ENCODE measurements around the gene HTR3D.
A peak's percentile ranks its signal among the peaks of the same experiment; 100 is the strongest.

The HTR3D gene

DNA sequence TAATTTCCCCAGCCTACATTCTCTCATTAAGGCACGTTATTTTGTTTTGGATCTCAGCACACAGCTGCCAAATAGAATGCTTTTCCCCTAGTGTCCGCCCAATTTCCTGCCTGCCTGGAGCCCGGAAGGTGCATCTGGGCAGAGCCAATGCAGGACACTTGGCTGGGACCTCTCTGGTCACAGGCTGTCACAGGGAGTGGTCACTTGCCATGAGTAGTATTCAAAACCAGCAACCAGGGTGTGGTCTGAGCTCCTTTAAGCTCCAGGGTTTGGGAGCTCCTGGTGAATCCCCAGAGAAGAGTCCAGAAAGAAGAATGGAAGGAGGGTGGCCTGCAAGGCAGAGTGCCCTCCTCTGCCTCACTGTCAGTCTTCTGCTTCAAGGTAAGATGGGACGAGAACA lies 21.2 kb downstream of the HTR3D start, which contains the start of gene HTR3C (continued):
- TF ChIP-seq, protein P1, sequence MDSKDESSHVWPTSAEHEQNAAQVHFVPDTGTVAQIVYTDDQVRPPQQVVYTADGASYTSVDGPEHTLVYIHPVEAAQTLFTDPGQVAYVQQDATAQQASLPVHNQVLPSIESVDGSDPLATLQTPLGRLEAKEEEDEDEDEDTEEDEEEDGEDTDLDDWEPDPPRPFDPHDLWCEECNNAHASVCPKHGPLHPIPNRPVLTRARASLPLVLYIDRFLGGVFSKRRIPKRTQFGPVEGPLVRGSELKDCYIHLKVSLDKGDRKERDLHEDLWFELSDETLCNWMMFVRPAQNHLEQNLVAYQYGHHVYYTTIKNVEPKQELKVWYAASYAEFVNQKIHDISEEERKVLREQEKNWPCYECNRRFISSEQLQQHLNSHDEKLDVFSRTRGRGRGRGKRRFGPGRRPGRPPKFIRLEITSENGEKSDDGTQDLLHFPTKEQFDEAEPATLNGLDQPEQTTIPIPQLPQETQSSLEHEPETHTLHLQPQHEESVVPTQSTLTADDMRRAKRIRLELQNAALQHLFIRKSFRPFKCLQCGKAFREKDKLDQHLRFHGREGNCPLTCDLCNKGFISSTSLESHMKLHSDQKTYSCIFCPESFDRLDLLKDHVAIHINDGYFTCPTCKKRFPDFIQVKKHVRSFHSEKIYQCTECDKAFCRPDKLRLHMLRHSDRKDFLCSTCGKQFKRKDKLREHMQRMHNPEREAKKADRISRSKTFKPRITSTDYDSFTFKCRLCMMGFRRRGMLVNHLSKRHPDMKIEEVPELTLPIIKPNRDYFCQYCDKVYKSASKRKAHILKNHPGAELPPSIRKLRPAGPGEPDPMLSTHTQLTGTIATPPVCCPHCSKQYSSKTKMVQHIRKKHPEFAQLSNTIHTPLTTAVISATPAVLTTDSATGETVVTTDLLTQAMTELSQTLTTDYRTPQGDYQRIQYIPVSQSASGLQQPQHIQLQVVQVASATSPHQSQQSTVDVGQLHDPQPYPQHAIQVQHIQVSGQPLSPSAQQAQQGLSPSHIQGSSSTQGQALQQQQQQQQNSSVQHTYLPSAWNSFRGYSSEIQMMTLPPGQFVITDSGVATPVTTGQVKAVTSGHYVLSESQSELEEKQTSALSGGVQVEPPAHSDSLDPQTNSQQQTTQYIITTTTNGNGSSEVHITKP (tag by site-specific recombination; IDR thresholded peaks at IDR 0.05) = no peak
- TF ChIP-seq, protein P2, sequence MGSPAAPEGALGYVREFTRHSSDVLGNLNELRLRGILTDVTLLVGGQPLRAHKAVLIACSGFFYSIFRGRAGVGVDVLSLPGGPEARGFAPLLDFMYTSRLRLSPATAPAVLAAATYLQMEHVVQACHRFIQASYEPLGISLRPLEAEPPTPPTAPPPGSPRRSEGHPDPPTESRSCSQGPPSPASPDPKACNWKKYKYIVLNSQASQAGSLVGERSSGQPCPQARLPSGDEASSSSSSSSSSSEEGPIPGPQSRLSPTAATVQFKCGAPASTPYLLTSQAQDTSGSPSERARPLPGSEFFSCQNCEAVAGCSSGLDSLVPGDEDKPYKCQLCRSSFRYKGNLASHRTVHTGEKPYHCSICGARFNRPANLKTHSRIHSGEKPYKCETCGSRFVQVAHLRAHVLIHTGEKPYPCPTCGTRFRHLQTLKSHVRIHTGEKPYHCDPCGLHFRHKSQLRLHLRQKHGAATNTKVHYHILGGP (tag by site-specific recombination; IDR thresholded peaks at IDR 0.05) = no peak
- no peak for TF ChIP-seq ZNF707 (tag by site-specific recombination; IDR thresholded peaks at IDR 0.05)
- TF ChIP-seq ZNF558 (tag by site-specific recombination; IDR thresholded peaks at IDR 0.05) = no peak

DNA sequence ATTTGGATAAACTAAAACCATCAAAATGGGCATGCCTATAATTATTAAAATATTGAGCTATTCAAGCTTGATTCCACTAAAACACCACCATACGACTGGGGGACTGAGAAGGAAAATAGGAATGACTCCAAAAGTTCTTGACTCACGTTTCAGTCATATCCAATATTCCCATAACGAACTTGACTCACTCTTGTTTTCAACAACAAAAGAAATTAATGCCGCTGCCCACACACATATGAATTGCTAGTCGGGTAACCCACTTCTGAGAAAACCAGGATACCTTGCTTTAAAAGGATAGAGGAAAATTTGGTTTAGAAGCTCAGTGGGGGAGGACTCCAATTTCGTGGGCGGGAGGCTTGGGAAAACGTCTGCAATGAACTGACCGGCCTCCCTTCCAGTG lies 26.5 kb downstream of the HTR3D start:
- no peak overlapping the region for H3K27ac ChIP-seq (ENCODE audit: extremely low read depth, low read depth, low read length)
- ChIA-PET POLR2A (no interaction called here), CTCF (interaction anchor here (0.9 kb wide), 1 partner anchor 192 kb away, joined by 3 read pairs; no protein-coding TSS in a partner anchor)
- no peak for TF ChIP-seq RBAK (tag by site-specific recombination; IDR thresholded peaks at IDR 0.05)
- 0 out of 2 replicates have a peak, but pooled peaks have one; percentile 13 for TF ChIP-seq ZFHX2 (tag by site-specific recombination; conservative IDR thresholded peaks at IDR 0.05)
- TF ChIP-seq, protein P3, sequence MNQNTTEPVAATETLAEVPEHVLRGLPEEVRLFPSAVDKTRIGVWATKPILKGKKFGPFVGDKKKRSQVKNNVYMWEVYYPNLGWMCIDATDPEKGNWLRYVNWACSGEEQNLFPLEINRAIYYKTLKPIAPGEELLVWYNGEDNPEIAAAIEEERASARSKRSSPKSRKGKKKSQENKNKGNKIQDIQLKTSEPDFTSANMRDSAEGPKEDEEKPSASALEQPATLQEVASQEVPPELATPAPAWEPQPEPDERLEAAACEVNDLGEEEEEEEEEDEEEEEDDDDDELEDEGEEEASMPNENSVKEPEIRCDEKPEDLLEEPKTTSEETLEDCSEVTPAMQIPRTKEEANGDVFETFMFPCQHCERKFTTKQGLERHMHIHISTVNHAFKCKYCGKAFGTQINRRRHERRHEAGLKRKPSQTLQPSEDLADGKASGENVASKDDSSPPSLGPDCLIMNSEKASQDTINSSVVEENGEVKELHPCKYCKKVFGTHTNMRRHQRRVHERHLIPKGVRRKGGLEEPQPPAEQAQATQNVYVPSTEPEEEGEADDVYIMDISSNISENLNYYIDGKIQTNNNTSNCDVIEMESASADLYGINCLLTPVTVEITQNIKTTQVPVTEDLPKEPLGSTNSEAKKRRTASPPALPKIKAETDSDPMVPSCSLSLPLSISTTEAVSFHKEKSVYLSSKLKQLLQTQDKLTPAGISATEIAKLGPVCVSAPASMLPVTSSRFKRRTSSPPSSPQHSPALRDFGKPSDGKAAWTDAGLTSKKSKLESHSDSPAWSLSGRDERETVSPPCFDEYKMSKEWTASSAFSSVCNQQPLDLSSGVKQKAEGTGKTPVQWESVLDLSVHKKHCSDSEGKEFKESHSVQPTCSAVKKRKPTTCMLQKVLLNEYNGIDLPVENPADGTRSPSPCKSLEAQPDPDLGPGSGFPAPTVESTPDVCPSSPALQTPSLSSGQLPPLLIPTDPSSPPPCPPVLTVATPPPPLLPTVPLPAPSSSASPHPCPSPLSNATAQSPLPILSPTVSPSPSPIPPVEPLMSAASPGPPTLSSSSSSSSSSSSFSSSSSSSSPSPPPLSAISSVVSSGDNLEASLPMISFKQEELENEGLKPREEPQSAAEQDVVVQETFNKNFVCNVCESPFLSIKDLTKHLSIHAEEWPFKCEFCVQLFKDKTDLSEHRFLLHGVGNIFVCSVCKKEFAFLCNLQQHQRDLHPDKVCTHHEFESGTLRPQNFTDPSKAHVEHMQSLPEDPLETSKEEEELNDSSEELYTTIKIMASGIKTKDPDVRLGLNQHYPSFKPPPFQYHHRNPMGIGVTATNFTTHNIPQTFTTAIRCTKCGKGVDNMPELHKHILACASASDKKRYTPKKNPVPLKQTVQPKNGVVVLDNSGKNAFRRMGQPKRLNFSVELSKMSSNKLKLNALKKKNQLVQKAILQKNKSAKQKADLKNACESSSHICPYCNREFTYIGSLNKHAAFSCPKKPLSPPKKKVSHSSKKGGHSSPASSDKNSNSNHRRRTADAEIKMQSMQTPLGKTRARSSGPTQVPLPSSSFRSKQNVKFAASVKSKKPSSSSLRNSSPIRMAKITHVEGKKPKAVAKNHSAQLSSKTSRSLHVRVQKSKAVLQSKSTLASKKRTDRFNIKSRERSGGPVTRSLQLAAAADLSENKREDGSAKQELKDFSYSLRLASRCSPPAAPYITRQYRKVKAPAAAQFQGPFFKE (tag by site-specific recombination; IDR thresholded peaks at IDR 0.05; ENCODE audit: borderline replicate concordance) = no peak
- TF ChIP-seq ZNF16 (tag by site-specific recombination; IDR thresholded peaks at IDR 0.05; ENCODE audit: low read depth) = no peak
- H3K36me3 ChIP-seq (ENCODE audit: control insufficient read depth in 2 of 2, insufficient read depth in 1 of 2, low read length in 2 of 2) = no peaks in the 10 kb centered on the region
- H3K9me3 ChIP-seq (ENCODE audit: control insufficient read depth, insufficient read depth, low read depth, low read length) = no peaks in the 10 kb centered on the region
- H3K4me3 ChIP-seq (ENCODE audit: low read depth, low read length) = no peak overlapping the region
- H3K4me1 ChIP-seq (ENCODE audit: control insufficient read depth, insufficient read depth, low read length) = no peaks in the 10 kb centered on the region

DNA sequence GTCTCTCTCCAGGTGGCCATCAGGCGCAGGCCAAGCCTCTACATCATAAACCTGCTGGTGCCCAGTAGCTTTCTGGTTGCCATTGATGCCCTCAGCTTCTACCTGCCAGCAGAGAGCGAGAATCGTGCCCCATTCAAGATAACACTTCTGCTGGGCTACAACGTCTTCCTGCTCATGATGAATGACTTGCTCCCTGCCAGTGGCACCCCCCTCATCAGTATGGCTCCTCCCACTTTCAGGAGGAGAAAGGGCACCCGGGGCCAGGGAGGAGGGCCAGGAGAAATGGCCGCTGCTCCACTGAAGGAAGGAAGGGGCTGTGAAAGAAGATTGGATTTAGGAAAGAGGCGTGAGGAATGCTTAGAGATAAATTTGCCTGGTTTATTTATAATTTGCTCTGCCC lies 27.9 kb downstream of the HTR3D start:
- H3K4me1 ChIP-seq (ENCODE audit: control insufficient read depth, insufficient read depth, low read length) = no peaks in the 10 kb centered on the region
- POLR2A ChIA-PET = no interaction called here
- CTCF ChIA-PET = no interaction called here
- H3K36me3 ChIP-seq (ENCODE audit: control insufficient read depth in 2 of 2, insufficient read depth in 1 of 2, low read length in 2 of 2) = no peaks in the 10 kb centered on the region
- H3K27ac ChIP-seq (ENCODE audit: extremely low read depth, low read depth, low read length) = no peak overlapping the region
- H3K9me3 ChIP-seq (ENCODE audit: control insufficient read depth, insufficient read depth, low read depth, low read length) = no peaks in the 10 kb centered on the region
- H3K4me3 ChIP-seq (ENCODE audit: low read depth, low read length) = no peak overlapping the region
- peak; percentile 32; the same call in 1 of the 2 replicates for TF ChIP-seq ZBTB8A (tag by site-specific recombination; IDR thresholded peaks at IDR 0.05)
- no peak for TF ChIP-seq ZNF629 (tag by site-specific recombination; IDR thresholded peaks at IDR 0.05)

All from HEK293 (cell line).